Trophoblast cell (in vitro differentiated cells and primary cell): ENCODE results near the gene CAPZB.

Source experiments
- DNase-seq, 2 donors: peaks; one replicate each; pipeline ENCODE4 v3.0.0-alpha.2; 2016
- H2AFZ ChIP-seq: 2 replicates; pipeline ENCODE4 v1.6.1; 2013; ENCODE audit warnings: low read length, moderate library complexity, mild to moderate bottlenecking; ENCODE audit not compliant: insufficient read depth, poor library complexity
- H2AK5ac ChIP-seq: 2 replicates; pipeline ENCODE4 v1.6.1; 2013; ENCODE audit warnings: mild to moderate bottlenecking, low read length
- H2BK120ac ChIP-seq: 2 replicates; pipeline ENCODE4 v1.6.1; 2013; ENCODE audit warnings: low read length, mild to moderate bottlenecking, moderate library complexity; ENCODE audit not compliant: insufficient read depth, poor library complexity
- H2BK12ac ChIP-seq: 2 replicates; pipeline ENCODE4 v1.6.1; 2013; ENCODE audit warnings: mild to moderate bottlenecking, low read length, moderate library complexity
- H2BK5ac ChIP-seq: 2 replicates; pipeline ENCODE4 v1.6.1; 2013; ENCODE audit warnings: low read length, low read depth, moderate library complexity, mild to moderate bottlenecking; ENCODE audit not compliant: poor library complexity
- H3K14ac ChIP-seq: 2 replicates; pipeline ENCODE4 v1.6.1; 2013; ENCODE audit warnings: mild to moderate bottlenecking, low read length
- H3K18ac ChIP-seq: 2 replicates; pipeline ENCODE4 v1.6.1; 2013; ENCODE audit warnings: mild to moderate bottlenecking, low read length
- H3K23ac ChIP-seq: 2 replicates; pipeline ENCODE4 v1.6.1; 2013; ENCODE audit warnings: low read length
- H3K27ac ChIP-seq: 2 replicates; pipeline ENCODE4 v1.5.1; 2013; ENCODE audit warnings: low read depth, mild to moderate bottlenecking, inconsistent platforms, low read length, moderate library complexity
- H3K27me3 ChIP-seq: 2 replicates; pipeline ENCODE4 v1.6.1; 2013; ENCODE audit warnings: inconsistent platforms, mild to moderate bottlenecking, low read length, moderate library complexity; ENCODE audit not compliant: insufficient read depth
- H3K36me3 ChIP-seq, 2 experiments: 1 replicate in 1 of 2; 2 replicates in 1 of 2; pipeline ENCODE4 v1.6.1; 2013; ENCODE audit warnings: low read length in 2 of 2, mild to moderate bottlenecking in 2 of 2, moderate library complexity in 1 of 2; ENCODE audit not compliant: insufficient read depth in 2 of 2, control insufficient read depth in 1 of 2
- H3K4ac ChIP-seq: 2 replicates; pipeline ENCODE4 v1.6.1; 2013; ENCODE audit warnings: low read depth, mild to moderate bottlenecking, low read length, moderate library complexity
- H3K4me1 ChIP-seq, 2 experiments: 1 replicate in 1 of 2; 2 replicates in 1 of 2; pipeline ENCODE4 v1.6.1; 2013; ENCODE audit warnings: low read length in 2 of 2, mild to moderate bottlenecking in 2 of 2, moderate library complexity in 1 of 2; ENCODE audit not compliant: insufficient read depth in 2 of 2, control insufficient read depth in 1 of 2
- H3K4me2 ChIP-seq: 2 replicates; pipeline ENCODE4 v1.6.1; 2013; ENCODE audit warnings: inconsistent platforms, mild to moderate bottlenecking, low read length, moderate library complexity
- H3K4me3 ChIP-seq: 2 replicates; pipeline ENCODE4 v1.5.1; 2013; ENCODE audit warnings: mild to moderate bottlenecking, low read depth, low read length, inconsistent platforms
- H3K79me1 ChIP-seq: one replicate; pipeline ENCODE4 v1.6.1; 2013; ENCODE audit warnings: low read length
- H3K79me2 ChIP-seq: 2 replicates; pipeline ENCODE4 v1.6.1; 2013; ENCODE audit warnings: low read length, mild to moderate bottlenecking; ENCODE audit not compliant: control insufficient read depth, insufficient read depth, poor library complexity
- H3K9ac ChIP-seq: 2 replicates; pipeline ENCODE4 v1.6.1; 2013; ENCODE audit warnings: mild to moderate bottlenecking, low read length
- H3K9me3 ChIP-seq: 2 replicates; pipeline ENCODE4 v1.6.1; 2013; ENCODE audit warnings: low read depth, mild to moderate bottlenecking, control low read depth, inconsistent platforms, low read length; ENCODE audit not compliant: insufficient read depth
- H4K12ac ChIP-seq: 2 replicates; pipeline ENCODE4 v1.6.1; 2013; ENCODE audit warnings: low read depth, mild to moderate bottlenecking, low read length, moderate library complexity
- H4K8ac ChIP-seq: 2 replicates; pipeline ENCODE4 v1.6.1; 2013; ENCODE audit warnings: low read depth, mild to moderate bottlenecking, low read length, moderate library complexity
- H4K91ac ChIP-seq: one replicate; pipeline ENCODE4 v1.6.1; 2013; ENCODE audit warnings: low read depth, mild to moderate bottlenecking, low read length, moderate library complexity
- WGBS: extraction: QIAGEN DNeasy Blood & Tissue Kit; methylation state at CpG from one replicate; pipeline ENCODE4 v1.1.7; 2013; ENCODE audit warnings: missing lambda C conversion rate; ENCODE audit not compliant: insufficient read length, insufficient coverage; ENCODE audit errors: extremely low coverage; 5-methylcytosine and 5-hydroxymethylcytosine counted together

The CAPZB gene

DNA sequence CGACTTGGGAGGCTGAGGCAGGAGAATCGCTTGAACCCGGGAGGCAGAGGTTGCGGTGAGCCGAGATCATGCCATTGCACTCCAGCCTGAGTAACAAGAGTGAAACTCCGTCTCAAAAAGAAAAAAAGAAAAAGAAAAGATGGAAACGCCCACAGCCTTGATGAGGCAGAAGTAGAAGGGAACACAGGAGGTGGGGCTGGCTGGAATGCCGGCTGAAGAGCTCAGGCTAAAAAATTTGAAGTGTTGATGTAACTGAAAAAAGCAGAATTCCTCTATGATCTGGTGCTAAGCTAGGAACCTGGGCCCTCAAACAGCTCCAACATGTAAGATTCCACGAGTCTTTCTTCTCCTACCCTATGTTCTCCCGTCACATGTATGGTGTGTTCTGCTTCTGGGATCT is 119.6 kb downstream of the CAPZB start:
- Histone ChIP-seq H2AFZ (no peak overlapping the region), H4K8ac (no peak overlapping the region), H3K79me2 (peaks cover 2% of the 10 kb centered on the region), H3K27me3 (no peaks in the 10 kb centered on the region), H3K4me2 (no peak overlapping the region), H3K23ac (no peak overlapping the region), H4K91ac (no peak overlapping the region), H3K27ac (no peak overlapping the region), H3K18ac (no peak overlapping the region), H2BK5ac (no peak overlapping the region), H3K79me1 (peaks cover 2% of the 10 kb centered on the region), H3K14ac (no peak overlapping the region), H3K9me3 (peaks cover 1% of the 10 kb centered on the region), H4K12ac (no peak overlapping the region), H3K4ac (no peak overlapping the region), H2AK5ac (no peak overlapping the region), H3K4me1 (peaks cover 19 to 20% of the 10 kb centered on the region in 2 experiments), H2BK12ac (no peak overlapping the region), H3K4me3 (no peak overlapping the region), H2BK120ac (no peak overlapping the region), H3K36me3 (peaks cover 3 to 18% of the 10 kb centered on the region in 2 experiments), H3K9ac (no peak overlapping the region)
- whole genome bisulfite sequencing: no CpG with 5 or more reads among the region's 10 CpGs
- DNase-seq: peak in 1 of 2 donors; percentile 34

DNA sequence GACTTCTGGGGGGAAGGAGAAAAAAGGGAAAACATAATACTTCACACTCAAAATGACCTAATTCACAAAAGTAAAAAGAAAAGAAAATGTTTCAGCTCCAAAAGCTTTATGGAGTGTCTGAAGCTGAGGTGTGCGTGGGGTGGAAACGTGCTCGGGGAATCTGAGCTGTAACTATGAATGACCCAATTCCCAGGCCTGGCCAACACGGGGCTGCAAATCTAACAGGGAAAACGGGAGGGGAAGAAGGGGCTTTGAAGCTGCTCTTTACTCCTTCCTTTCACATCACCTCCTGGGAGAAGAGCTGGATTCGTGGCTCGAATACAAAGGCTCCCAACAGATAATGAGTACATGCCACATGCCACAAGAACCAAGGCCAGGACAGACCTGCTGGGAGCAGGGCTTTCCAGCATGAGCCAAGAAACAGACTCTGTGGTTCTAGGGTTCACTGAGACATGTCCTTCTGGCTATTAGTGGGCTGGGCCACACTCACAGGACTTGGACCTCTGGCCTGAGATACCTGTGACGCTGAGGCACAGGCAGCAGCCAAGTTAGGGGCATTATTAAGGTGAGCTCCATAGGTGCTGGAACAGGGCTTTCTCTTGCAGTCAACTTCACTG is 121.7 kb downstream of the CAPZB start:
- Histone ChIP-seq H3K27ac (no peak overlapping the region), H3K4me3 (no peak overlapping the region), H3K4me1 (peaks cover 2 to 6% of the 10 kb centered on the region in 2 experiments), H2BK120ac (no peak overlapping the region), H3K9ac (no peak overlapping the region), H3K14ac (no peak overlapping the region), H3K27me3 (no peaks in the 10 kb centered on the region), H2BK12ac (no peak overlapping the region), H3K79me1 (no peaks in the 10 kb centered on the region), H2AFZ (no peak overlapping the region), H2AK5ac (no peak overlapping the region), H4K91ac (no peak overlapping the region), H3K9me3 (no peaks in the 10 kb centered on the region), H3K4ac (no peak overlapping the region), H4K8ac (no peak overlapping the region), H4K12ac (no peak overlapping the region), H3K4me2 (no peak overlapping the region), H3K23ac (no peak overlapping the region), H3K18ac (no peak overlapping the region), H3K36me3 (peaks cover 10 to 25% of the 10 kb centered on the region in 2 experiments), H3K79me2 (peaks cover 5% of the 10 kb centered on the region), H2BK5ac (no peak overlapping the region)
- no CpG with 5 or more reads among the region's 8 CpGs for WGBS
- no peak for DNase-seq

DNA sequence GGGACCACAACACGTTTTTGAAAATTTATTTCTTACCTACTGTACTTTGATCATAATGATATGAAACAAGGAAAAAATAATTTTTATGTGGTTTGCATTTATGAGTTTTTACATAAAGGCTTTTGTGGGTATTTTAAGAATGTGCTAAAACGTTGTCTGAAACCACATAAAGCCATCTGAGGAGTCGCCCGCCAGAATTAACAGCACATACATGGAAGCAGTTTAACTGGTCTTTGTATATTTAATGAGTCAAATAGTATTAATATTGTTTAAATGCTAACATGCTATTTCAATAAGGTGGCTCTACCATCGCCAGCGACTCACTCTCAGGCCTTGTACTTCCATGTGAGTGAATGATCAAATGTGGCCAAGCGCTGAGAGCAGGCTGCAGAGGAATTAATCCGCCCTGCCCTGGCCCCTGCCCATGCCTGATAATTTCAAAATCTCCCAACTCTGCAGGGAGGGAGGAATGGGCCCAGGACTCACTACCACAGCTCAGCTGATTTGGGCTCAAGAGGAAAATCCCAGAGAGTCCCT is 123.7 kb downstream of the CAPZB start:
- Histone ChIP-seq H3K79me2 (peaks cover 5% of the 10 kb centered on the region), H2AK5ac (no peak overlapping the region), H2AFZ (no peak overlapping the region), H4K12ac (no peak overlapping the region), H3K9ac (no peak overlapping the region), H4K8ac (no peak overlapping the region), H3K27me3 (no peaks in the 10 kb centered on the region), H3K4me3 (no peak overlapping the region), H2BK120ac (no peak overlapping the region), H3K18ac (no peak overlapping the region), H3K4me2 (no peak overlapping the region), H2BK12ac (no peak overlapping the region), H2BK5ac (no peak overlapping the region), H3K9me3 (no peaks in the 10 kb centered on the region), H3K36me3 (peaks cover 14 to 25% of the 10 kb centered on the region in 2 experiments), H3K79me1 (no peaks in the 10 kb centered on the region), H3K23ac (no peak overlapping the region), H3K27ac (no peak overlapping the region), H3K4me1 (peaks cover 2 to 3% of the 10 kb centered on the region in 2 experiments), H3K14ac (no peak overlapping the region), H3K4ac (no peak overlapping the region), H4K91ac (no peak overlapping the region)
- no CpG with 5 or more reads among the region's 8 CpGs for WGBS
- DNase-seq: no peak

DNA sequence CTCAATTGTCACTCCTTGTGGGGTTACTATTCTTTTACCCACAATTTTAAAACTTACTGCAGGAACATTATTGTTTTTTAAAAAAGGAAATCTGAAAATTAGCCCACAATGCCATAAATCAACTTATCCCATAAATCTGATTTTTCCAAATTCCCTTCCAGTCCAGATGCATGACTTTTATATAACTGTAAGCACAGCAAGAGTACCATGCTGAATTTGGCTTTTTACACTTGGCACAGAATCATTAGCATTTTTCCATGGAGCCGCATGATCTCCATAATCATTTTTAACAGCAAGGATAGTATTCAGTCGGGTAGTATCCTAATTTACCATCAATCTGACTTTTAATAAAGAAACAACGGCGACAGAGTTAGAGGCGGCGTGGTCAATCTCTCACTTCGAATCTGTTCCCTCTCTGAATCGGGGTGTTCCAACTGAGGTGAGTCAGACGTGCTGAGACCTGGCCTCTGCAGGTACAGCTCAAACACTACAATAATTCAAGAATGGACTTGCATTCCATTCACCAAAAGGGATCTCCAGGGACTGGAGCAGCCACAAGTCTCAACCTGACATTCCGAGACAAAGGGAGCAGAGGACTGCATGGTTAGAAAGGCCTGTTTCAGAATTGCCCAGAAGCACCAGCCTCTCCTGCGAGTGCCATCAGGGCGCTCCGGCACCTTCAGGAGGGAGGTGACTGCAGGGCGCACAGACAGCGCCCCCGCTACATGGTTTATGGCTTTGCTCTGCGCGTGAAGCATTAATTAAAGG is 124.3 kb downstream of the CAPZB start:
- Histone ChIP-seq H3K23ac (no peak overlapping the region), H4K8ac (no peak overlapping the region), H2AK5ac (no peak overlapping the region), H3K27me3 (no peaks in the 10 kb centered on the region), H2BK5ac (no peak overlapping the region), H3K79me1 (no peaks in the 10 kb centered on the region), H3K4me1 (peaks cover 2 to 3% of the 10 kb centered on the region in 2 experiments), H4K12ac (no peak overlapping the region), H3K4ac (no peak overlapping the region), H3K36me3 (peaks cover 20 to 31% of the 10 kb centered on the region in 2 experiments), H3K4me3 (no peak overlapping the region), H2AFZ (no peak overlapping the region), H3K4me2 (no peak overlapping the region), H3K9ac (no peak overlapping the region), H3K18ac (no peak overlapping the region), H2BK120ac (no peak overlapping the region), H4K91ac (no peak overlapping the region), H3K79me2 (peaks cover 5% of the 10 kb centered on the region), H2BK12ac (no peak overlapping the region), H3K9me3 (no peaks in the 10 kb centered on the region), H3K27ac (no peak overlapping the region), H3K14ac (no peak overlapping the region)
- no peak for DNase-seq
- no CpG with 5 or more reads among the region's 18 CpGs for WGBS
